Measurements from ENCODE around the gene SINHCAF. TPM values are rescaled to one million over a fixed set of nuclear protein-coding genes. Genes with fewer than 3 reads are reported as not detected.
A peak's percentile ranks its signal among the peaks of the same experiment; 100 is the strongest.
"Not testable (repeated sequence)": the region's sequence is repeated elsewhere in the genome, so short reads cannot be mapped to it uniquely, and the experiment has no call there.

SINHCAF gene
- total RNA-seq (2014; rRNA removed; shearing (Covaris generic)) = 101 and 105 TPM in 2 replicates
- 51.7 and 98.0 TPM in 2 replicates for polyA plus RNA-seq (2014; cell fraction: nucleus; rRNA removed)

DNA sequence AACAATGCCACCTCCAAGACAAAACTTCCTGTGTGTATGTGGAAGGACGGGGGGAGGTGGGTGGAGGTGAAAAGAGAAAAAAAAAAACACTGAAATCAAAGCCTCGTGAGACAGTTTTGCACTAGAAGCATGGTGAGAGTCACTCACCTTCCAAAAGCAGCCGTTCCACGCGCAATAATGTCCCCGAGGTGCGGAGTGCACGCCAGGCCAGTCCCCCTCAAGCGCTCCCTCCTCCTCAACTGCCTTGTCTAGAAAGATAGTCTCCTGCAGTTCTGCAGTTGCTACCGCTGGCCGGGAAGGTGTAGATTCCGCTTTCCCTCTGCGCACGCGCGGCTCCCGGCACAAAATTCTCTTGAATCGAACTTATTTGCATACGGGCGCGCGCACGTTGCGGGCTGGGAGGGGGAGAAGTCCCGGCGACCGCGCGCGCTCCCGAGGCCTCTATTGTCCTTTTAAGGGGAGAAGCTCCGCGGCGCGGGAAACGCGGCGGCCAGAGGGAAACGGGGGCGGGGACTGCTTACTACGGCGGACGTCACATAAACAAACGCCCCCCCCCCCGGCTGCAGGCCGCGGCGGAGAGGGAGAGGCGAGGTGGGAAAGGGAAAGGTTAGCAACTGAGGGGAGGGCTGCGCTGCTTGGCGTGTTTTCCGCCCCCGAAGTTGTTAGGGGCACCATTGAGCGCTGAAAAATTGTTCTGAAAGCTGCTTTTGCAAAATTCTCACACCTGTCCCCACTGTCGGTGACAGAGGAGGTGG is at the start of gene SINHCAF:
SINHCAF (minus strand) TSS at position 274 of the 755 bp plus-strand sequence. CDS start 27,946 bp downstream, outside the sequence.
- DNase-seq (ENCODE audit: extremely low read depth, low read depth) = peak; percentile 98

- not testable (repeated sequence) for DNase-seq (ENCODE audit: extremely low read depth, low read depth)
These were observed 49.5 kb upstream of the SINHCAF start for GRCh38 chr12:31375422-31375821.

DNA sequence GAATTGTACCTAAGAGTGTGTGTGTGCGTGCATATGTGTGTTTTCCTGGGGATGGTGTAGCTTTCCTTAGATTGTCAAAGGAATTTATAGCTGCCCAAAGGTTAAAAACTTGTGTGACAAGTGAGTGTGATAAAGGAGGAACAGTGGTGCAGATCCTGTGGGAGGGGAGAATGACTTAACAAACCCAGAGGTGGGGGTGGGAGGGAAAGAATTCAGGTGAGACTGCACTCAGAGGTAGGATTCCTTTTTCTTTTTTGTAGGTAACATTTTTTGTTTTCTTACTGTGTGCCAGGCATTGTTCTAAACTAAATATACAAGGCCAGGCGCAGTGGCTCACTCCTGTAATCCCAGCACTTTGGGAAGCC is 45.3 kb upstream of the SINHCAF start:
- no peak for DNase-seq (ENCODE audit: extremely low read depth, low read depth)

- peak; percentile 4 for DNase-seq (ENCODE audit: extremely low read depth, low read depth)
These were observed 44.7 kb upstream of the SINHCAF start for GRCh38 chr12:31370531-31371255.

GRCh38 chr12:31369712-31370521 is 44.0 kb upstream of the SINHCAF start:
- peak; percentile 45 for DNase-seq (ENCODE audit: extremely low read depth, low read depth)

- DNase-seq (ENCODE audit: extremely low read depth, low read depth) = no peak
These were observed 42.9 kb upstream of the SINHCAF start for GRCh38 chr12:31368666-31369361.

DNA sequence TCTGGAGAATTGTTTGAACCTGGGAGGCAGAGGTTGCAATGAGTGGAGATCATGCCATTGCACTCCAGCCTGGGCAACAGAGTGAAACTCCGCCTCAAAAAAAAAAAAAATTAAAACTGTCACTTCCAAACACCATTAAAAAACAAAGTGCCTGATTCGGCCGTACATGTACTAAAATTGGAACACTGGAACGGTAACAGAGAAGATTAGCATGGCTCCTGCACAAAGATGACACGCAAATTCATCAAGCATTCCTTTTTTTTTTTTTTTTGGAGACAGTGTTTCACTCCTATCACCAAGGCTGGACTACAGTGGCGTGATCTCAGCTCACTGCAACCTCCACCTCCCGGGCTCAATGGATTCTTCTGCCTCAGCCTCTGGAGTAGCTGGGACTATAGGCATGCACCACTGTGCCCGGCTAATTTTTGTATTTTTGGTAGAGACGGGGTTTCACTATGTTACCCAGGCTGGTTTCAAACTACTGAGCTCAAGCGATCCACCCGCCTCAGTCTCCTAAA is 40.2 kb upstream of the SINHCAF start:
- no peak for DNase-seq (ENCODE audit: extremely low read depth, low read depth)

GRCh38 chr12:31363831-31364230 is 37.9 kb upstream of the SINHCAF start:
- DNase-seq (ENCODE audit: extremely low read depth, low read depth) = no peak

- no peak for DNase-seq (ENCODE audit: extremely low read depth, low read depth)
These were observed 37.5 kb upstream of the SINHCAF start for GRCh38 chr12:31363416-31363809.

- no peak for DNase-seq (ENCODE audit: extremely low read depth, low read depth)
These were observed 36.9 kb upstream of the SINHCAF start for GRCh38 chr12:31362759-31363415.

- DNase-seq (ENCODE audit: extremely low read depth, low read depth) = no peak
These were observed 36.3 kb upstream of the SINHCAF start for GRCh38 chr12:31362115-31362758.

DNA sequence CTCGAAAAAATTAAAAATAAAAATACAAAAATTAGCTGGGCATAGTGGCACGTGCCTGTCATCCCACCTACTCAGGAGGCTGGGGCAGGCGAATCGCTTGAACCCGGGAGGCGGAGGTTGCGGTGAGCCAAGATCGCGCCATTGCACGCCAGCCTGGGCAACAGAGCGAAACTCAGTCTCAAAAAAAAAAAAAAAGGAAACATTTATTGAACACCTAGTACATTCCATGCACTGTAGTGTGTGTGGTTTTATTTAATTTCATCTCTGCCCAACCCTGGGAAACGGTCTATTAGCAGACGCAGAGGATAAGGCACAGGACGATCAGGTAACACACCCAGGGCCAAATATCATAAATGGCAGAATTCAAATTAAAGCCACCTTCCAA is 35.8 kb upstream of the SINHCAF start:
- DNase-seq (ENCODE audit: extremely low read depth, low read depth) = no peak

DNA sequence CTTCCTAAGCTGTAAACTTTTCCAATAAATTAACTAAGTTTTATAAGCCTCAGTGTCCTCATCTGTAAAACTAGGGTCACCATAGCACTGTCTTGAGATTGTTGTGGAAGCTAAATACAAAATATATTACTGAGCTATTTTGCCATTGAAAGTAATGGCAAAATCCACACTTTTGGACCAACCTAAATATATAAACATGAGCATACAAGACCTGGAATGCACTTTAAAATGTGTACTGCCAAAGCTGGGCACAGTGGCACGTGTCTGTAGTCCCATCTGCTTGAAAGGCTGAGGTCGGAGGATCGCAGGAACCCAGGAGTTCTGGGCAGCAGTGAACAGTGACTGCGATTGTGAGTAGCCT is 29.8 kb upstream of the SINHCAF start:
- no peak for DNase-seq (ENCODE audit: extremely low read depth, low read depth)

GRCh38 chr12:31353750-31354708 is 28.1 kb upstream of the SINHCAF start:
- DNase-seq (ENCODE audit: extremely low read depth, low read depth) = no peak

- no peak for DNase-seq (ENCODE audit: extremely low read depth, low read depth)
These were observed 20.3 kb upstream of the SINHCAF start for GRCh38 chr12:31346267-31346666.

DNA sequence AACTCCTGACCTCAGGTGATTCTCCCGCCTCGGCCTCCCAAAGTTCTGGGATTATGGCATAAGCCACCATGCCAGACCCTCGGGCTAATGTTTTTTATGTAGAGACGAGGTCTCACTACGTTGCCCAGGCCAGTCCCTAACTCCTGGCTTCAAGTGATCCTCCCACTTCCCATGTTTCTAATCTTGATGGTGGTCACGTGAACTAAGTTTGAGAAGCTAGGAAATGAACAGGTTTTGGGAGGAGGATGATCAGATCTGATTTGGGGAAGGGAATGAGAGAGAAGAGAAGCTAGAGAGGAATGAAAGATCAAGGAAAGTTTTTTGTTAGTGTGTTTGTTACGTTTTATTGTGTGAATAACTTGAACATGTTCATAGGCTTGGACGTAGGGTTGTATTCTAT is 17.2 kb upstream of the SINHCAF start:
- no peak for DNase-seq (ENCODE audit: extremely low read depth, low read depth)

GRCh38 chr12:31342286-31342685 is 16.3 kb upstream of the SINHCAF start:
- no peak for DNase-seq (ENCODE audit: extremely low read depth, low read depth)
